Lung (tissue), 12 donors: ENCODE data around the gene FLYWCH1. TPM values are rescaled to one million over a fixed set of nuclear protein-coding genes. Genes with fewer than 3 reads are reported as not detected.
"Not testable (repeated sequence)": the region's sequence is repeated elsewhere in the genome, so short reads cannot be mapped to it uniquely, and the experiment has no call there.

Source experiments
- ATAC-seq: fragments of 200-7000 bp; cut with Tn5 transposase; one replicate; pipeline ENCODE4 v1.9.1; 2020; ENCODE audit warnings: moderate number of reproducible peaks; ENCODE audit not compliant: insufficient read depth, low FRiP score
- DNase-seq, 3 donors: peaks; one replicate each; pipeline ENCODE4 v3.0.0-alpha.2; 2013 to 2017
- H3K27ac ChIP-seq, 2 donors: one replicate each; pipeline ENCODE4 v1.5.1; 2013; ENCODE audit warnings: mild to moderate bottlenecking in 2 of 2, moderate library complexity in 2 of 2, control low read depth in 1 of 2, inconsistent platforms in 1 of 2, low read depth in 1 of 2, low read length in 1 of 2
- H3K27me3 ChIP-seq, 3 donors: one replicate each; pipeline ENCODE4 v1.5.1; 2013; ENCODE audit warnings: low read length in 2 of 3; ENCODE audit not compliant: control insufficient read depth in 3 of 3, insufficient read depth in 3 of 3
- H3K36me3 ChIP-seq, 4 donors: one replicate each; pipeline ENCODE4 v1.5.1; 2013; ENCODE audit warnings: low read length in 4 of 4, mild to moderate bottlenecking in 1 of 4, moderate library complexity in 1 of 4; ENCODE audit not compliant: control insufficient read depth in 4 of 4, insufficient read depth in 4 of 4
- H3K4me1 ChIP-seq, 5 donors: one replicate each; pipeline ENCODE4 v1.5.1; 2013; ENCODE audit warnings: low read length in 5 of 5, mild to moderate bottlenecking in 2 of 5, moderate library complexity in 1 of 5; ENCODE audit not compliant: control insufficient read depth in 5 of 5, insufficient read depth in 5 of 5
- H3K4me3 ChIP-seq: one replicate; pipeline ENCODE4 v1.5.1; 2013; ENCODE audit warnings: mild to moderate bottlenecking, control low read depth, moderate library complexity
- H3K9ac ChIP-seq, 2 donors: one replicate each; pipeline ENCODE4 v1.5.1; 2013; ENCODE audit warnings: low read length in 2 of 2, control low read depth in 1 of 2; ENCODE audit not compliant: insufficient read depth in 1 of 2
- H3K9me3 ChIP-seq, 4 donors: one replicate each; pipeline ENCODE4 v1.5.1; 2013; ENCODE audit warnings: low read length in 3 of 4, mild to moderate bottlenecking in 1 of 4, moderate library complexity in 1 of 4; ENCODE audit not compliant: control insufficient read depth in 4 of 4, insufficient read depth in 3 of 4
- WGBS, 2 donors: extraction: QIAGEN DNeasy Blood & Tissue Kit; methylation state at CpG; one replicate each; pipeline ENCODE4 v1.1.7; 2013; 5-methylcytosine and 5-hydroxymethylcytosine counted together
- polyA plus RNA-seq, 2 donors: library from polyadenylated mRNA; stranded (reverse); fragments of 200-250 nt; gene quantifications; one replicate each; pipeline ENCODE4 v1.2.1, GENCODE V29; 2013
- total RNA-seq, 2 donors: library from RNA; depleted of rRNA in 1 of 2; stranded (reverse); fragments of >200 nt in 1 of 2; gene quantifications; one replicate each; pipeline ENCODE4 v1.2.1, GENCODE V29; 2014 to 2021
- TF ChIP-seq, protein P1 (sequence below): IDR thresholded peaks from 2 replicates; pipeline ENCODE4 v1.5.1; 2012; ENCODE audit warnings: mild to moderate bottlenecking; ENCODE audit errors: control extremely low read depth, extremely low read depth
- donor health status: control.
- donor health status: control.
- donor health status: Bipolar disorder and iron deficiency.
- donor health status: healthy.
- donor health status: DM: yes; HTN: yes; CAD: no.

The FLYWCH1 gene
- total and polyA plus RNA-seq, 4 donors = 13.3 to 34.3 (median 21.4) TPM

DNA sequence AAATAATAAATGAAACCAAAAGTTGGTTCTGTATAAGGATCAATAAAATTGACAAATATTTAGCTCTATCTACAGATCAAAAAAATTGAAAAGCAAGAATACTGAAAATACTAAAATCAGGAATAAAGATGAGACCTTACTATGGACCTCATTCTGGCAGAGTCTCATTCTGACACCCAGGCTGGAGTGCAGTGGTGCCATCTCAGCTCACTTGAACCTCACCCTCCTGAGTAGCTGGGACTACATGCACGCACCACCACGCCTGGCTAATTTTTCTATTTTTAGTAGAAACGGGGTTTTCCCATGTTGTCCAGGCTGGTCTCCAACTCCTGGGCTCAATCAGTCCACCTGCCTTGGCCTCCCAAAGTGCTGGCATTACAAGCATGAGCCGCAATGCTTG lies 30.3 kb downstream of the FLYWCH1 start:
- TF ChIP-seq, protein P1, sequence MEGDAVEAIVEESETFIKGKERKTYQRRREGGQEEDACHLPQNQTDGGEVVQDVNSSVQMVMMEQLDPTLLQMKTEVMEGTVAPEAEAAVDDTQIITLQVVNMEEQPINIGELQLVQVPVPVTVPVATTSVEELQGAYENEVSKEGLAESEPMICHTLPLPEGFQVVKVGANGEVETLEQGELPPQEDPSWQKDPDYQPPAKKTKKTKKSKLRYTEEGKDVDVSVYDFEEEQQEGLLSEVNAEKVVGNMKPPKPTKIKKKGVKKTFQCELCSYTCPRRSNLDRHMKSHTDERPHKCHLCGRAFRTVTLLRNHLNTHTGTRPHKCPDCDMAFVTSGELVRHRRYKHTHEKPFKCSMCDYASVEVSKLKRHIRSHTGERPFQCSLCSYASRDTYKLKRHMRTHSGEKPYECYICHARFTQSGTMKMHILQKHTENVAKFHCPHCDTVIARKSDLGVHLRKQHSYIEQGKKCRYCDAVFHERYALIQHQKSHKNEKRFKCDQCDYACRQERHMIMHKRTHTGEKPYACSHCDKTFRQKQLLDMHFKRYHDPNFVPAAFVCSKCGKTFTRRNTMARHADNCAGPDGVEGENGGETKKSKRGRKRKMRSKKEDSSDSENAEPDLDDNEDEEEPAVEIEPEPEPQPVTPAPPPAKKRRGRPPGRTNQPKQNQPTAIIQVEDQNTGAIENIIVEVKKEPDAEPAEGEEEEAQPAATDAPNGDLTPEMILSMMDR = no peak
- WGBS, 2 donors = 89 to 92% methylated on average over 4 of the region's 4 CpGs
- no peaks in the 10 kb centered on the region for H3K27me3 ChIP-seq
- no peak overlapping the region for H3K4me3 ChIP-seq
- ATAC-seq (no peak), DNase-seq (no peak)
- H3K4me1 ChIP-seq = no peaks in the 10 kb centered on the region
- no peaks in the 10 kb centered on the region for H3K9me3 ChIP-seq
- no peak overlapping the region for H3K9ac ChIP-seq
- no peak overlapping the region for H3K27ac ChIP-seq
- H3K36me3 ChIP-seq = peaks cover 9 to 43% (median 23%) of the 10 kb centered on the region in 4 donors

DNA sequence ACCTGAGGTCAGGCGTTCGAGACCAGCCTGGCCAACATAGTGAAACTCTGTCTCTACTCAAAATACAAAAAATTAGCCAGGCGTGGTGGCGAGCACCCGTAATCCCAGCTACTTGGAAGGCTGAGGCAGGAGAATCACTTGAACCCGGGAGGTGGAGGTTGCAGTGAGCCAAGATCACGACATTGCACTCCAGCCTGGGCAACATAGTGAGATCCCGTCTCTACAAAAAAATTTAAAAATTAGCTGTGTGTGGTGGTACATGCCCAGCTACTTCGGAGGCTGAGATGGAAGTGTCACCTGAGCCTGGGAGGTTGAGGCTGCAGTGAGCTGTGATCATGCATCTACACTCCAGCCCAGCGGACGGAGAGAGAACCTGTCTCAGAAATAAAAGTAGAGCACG lies 32.0 kb downstream of the FLYWCH1 start:
- not testable (repeated sequence) for H3K4me3 ChIP-seq, H3K9me3 ChIP-seq, DNase-seq, H3K27ac ChIP-seq, H3K4me1 ChIP-seq, H3K9ac ChIP-seq, H3K27me3 ChIP-seq, ATAC-seq
- whole genome bisulfite sequencing, 2 donors = 89 to 92% methylated on average over 12 of the region's 12 CpGs
- peaks cover 9 to 31% (median 17%) of the 10 kb centered on the region in 4 donors for H3K36me3 ChIP-seq

DNA sequence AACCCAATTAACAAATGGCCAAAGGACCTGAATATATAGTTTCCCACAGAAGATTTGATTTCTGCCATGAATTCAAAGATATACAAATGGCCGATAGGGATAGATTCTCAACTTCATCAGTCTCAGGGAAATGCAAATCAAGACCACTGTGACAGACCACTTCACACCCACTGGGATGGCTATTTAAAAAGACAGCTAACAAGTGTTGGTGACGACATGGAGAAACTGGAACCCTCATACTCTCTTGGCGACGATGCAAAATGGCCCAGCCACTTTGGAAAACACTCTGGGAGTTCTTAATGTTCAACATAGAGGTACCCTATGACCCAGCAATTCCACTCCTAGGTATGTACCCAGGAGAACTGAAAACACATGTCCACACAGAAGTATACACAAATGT lies 34.9 kb downstream of the FLYWCH1 start:
- no peaks in the 10 kb centered on the region for H3K27me3 ChIP-seq
- ATAC-seq (no peak), DNase-seq (no peak)
- H3K4me3 ChIP-seq = no peak overlapping the region
- H3K9ac ChIP-seq = no peak overlapping the region
- no peaks in the 10 kb centered on the region for H3K9me3 ChIP-seq
- TF ChIP-seq, protein P1 = no peak
- no peak overlapping the region for H3K27ac ChIP-seq
- no peaks in the 10 kb centered on the region for H3K4me1 ChIP-seq
- 99 to 100% methylated on average over 4 of the region's 4 CpGs for WGBS, 2 donors
- peaks cover 3 to 27% (median 6%) of the 10 kb centered on the region in 4 donors for H3K36me3 ChIP-seq

DNA sequence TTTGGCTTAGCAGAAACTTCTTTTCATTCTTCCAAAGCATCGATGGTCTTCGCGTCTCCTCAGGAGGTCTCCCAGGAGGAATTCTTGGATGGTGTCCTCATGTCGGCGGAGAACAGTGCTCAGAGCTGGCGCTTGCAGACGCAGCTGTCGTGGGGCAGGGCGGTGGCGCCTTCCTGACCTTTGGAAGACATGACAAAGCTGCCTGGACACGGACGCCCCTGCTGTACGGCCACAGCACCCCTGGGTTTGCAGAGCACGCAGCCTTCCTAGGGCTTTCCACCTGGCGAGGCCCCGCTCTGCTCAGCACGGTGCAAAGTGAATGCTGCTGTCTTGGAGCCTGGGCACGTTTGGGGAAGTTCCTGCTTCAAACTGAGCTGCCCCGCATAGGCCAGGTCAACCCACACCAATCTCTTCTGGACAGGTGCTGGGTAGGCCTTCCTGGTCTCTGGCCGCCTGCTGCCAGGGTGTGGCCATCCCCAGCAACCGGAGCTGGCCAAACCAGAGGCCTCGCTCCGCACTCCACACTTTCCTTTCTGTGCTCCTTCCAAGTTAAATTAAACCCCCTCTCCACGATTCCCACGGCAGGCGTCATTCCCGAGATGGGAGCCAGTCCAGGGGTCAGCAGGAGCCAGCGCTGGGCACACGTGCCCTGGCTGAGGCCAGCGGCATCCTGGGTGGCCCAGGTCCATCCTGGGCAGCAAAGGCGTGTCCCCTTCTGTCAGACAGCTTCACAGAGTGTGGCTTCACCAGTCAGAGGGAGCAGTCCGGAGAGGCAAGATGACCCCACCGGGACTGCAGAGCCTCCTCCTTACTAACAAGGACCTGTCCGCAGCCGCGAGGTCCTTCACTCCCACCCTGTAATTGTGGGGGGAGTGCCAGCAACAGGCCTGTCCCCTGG lies 37.3 kb downstream of the FLYWCH1 start:
- Histone ChIP-seq H3K4me3 (no peak overlapping the region), H3K27ac (no peak overlapping the region), H3K4me1 (no peaks in the 10 kb centered on the region), H3K9me3 (no peaks in the 10 kb centered on the region), H3K36me3 (peaks cover 0 to 15% (median 5%) of the 10 kb centered on the region in 4 donors), H3K9ac (no peak overlapping the region), H3K27me3 (no peaks in the 10 kb centered on the region)
- no peak for ATAC-seq
- TF ChIP-seq, protein P1 = no peak
- 90 to 93% methylated on average over 36 of the region's 36 CpGs for WGBS, 2 donors
- no peak for DNase-seq
